GM13976 (cell line): Measurements from ENCODE around the gene FKBP3.

Experiments
- DNase-seq: peaks from one replicate; pipeline ENCODE4 v3.0.0; 2012; ENCODE audit warnings: low spot score
- in situ Hi-C: fragments of 300-500 bp; cut with MboI; formaldehyde crosslinking; loops from one replicate; pipeline ENCODE4 v1.12.0; 2022; ENCODE audit warnings: low sequenced_read_pairs, mixed read lengths, inconsistent platforms; ENCODE audit not compliant: unreplicated experiment
- TF ChIP-seq, protein P1 (sequence below): IDR thresholded peaks from 2 replicates; pipeline ENCODE4 v1.5.1; 2012; ENCODE audit warnings: borderline replicate concordance, mild to moderate bottlenecking; ENCODE audit not compliant: insufficient read depth; ENCODE audit errors: extremely low read depth, missing control alignments, control extremely low read depth

FKBP3 gene

DNA sequence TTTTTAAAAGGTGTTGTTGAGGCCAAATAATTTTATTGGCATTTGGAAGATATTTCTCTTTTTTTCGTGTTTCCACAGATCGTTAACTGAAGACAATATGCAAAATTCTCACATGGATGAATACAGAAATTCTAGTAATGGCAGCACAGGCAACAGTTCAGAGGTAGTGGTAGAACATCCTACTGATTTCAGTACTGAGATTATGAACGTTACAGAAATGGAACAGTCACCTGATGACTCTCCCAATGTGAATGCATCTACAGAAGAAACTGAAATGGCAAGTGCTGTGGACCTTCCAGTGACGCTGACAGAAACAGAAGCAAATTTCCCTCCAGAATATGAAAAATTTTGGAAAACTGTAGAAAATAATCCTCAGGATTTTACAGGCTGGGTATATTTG, 39.1 kb downstream of the FKBP3 start:
- TF ChIP-seq, protein P1, sequence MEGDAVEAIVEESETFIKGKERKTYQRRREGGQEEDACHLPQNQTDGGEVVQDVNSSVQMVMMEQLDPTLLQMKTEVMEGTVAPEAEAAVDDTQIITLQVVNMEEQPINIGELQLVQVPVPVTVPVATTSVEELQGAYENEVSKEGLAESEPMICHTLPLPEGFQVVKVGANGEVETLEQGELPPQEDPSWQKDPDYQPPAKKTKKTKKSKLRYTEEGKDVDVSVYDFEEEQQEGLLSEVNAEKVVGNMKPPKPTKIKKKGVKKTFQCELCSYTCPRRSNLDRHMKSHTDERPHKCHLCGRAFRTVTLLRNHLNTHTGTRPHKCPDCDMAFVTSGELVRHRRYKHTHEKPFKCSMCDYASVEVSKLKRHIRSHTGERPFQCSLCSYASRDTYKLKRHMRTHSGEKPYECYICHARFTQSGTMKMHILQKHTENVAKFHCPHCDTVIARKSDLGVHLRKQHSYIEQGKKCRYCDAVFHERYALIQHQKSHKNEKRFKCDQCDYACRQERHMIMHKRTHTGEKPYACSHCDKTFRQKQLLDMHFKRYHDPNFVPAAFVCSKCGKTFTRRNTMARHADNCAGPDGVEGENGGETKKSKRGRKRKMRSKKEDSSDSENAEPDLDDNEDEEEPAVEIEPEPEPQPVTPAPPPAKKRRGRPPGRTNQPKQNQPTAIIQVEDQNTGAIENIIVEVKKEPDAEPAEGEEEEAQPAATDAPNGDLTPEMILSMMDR = no peak
- in situ Hi-C loops = no loop called here
- no peak for DNase-seq

DNA sequence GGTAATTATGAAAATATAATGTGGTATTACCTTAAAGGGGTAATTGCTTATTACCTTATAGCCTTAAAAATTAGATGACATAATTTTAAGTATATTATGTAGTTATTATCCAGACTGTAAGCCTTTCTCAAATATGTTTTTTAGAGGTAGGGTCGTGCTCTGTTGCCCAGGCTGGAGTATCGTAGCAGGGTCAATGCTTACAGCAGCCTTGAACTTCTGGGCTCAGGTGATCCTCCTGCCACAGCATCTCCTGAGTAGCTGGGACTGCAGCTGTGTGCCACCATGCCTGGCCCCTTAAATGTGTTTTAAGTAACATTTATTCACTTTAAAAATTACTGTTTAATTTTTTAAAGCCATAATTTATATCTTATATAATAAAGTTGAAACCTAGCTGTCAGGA, 40.0 kb downstream of the FKBP3 start:
- in situ Hi-C loops = no loop called here

DNA sequence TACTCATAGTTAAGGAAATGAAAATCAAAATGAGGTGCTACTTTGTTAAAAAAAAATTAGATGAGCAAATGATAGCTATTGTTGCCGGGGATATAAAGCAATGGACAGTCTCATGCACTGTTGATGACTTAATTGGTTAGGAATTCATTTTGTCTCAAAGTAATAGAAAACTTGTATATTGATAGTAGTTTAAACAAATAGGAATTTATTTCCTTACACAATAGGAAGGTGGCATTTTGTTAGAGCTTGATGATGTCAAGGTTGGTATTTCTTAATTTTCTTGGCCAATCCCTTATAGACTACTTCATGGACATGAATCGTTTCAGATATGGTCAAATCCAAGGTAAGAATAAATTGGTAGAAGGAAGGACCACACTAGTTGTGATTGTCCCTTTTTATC, 42.6 kb downstream of the FKBP3 start:
- no peak for DNase-seq
- in situ Hi-C loops = no loop called here
- TF ChIP-seq, protein P1 = no peak

More for the DNA sequence above, 40.0 kb downstream of the FKBP3 start:
- TF ChIP-seq, protein P1 = no peak
- no peak for DNase-seq

DNA sequence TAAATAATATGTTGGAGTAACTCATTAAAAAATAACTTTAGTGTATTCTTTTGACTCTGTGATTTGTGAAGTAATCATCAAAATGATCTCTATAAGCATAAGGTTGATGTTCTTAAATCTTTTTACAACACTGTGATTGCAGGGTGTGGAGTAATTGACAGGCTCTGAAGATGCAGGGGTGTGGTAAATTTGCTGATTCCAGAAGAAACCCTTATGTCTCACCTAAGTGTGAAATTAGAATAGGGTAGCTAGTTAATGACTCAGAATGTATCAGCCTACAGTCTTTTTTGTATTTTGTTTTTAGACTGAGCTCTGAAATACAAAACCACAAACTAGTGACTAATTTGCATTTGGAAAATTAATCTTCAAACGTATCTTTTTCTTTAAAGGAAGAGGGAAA, 44.5 kb downstream of the FKBP3 start:
- DNase-seq = peak; percentile 40
- in situ Hi-C loops = no loop called here
- TF ChIP-seq, protein P1 = no peak

DNA sequence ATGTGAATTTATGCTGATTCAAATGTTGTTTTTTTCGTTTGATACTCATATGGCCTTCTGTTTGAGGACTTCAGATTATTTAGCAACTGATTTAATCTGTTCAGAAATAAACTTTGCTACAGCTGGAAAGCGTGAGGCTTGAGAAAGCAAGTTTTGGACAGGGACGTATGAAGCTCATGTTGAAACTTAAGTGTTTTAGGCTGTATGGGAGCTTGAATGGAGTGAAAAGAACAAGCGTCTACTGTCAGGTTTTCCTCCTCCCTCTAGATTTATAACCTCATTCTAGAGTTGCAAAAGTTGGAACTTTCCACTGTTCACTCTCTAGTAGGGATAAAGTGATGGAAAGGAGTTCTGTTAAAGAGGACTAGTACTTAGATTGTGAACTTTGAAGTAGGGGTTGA, 49.3 kb downstream of the FKBP3 start:
- TF ChIP-seq, protein P1 = no peak
- in situ Hi-C loops = no loop called here
- DNase-seq = no peak

DNA sequence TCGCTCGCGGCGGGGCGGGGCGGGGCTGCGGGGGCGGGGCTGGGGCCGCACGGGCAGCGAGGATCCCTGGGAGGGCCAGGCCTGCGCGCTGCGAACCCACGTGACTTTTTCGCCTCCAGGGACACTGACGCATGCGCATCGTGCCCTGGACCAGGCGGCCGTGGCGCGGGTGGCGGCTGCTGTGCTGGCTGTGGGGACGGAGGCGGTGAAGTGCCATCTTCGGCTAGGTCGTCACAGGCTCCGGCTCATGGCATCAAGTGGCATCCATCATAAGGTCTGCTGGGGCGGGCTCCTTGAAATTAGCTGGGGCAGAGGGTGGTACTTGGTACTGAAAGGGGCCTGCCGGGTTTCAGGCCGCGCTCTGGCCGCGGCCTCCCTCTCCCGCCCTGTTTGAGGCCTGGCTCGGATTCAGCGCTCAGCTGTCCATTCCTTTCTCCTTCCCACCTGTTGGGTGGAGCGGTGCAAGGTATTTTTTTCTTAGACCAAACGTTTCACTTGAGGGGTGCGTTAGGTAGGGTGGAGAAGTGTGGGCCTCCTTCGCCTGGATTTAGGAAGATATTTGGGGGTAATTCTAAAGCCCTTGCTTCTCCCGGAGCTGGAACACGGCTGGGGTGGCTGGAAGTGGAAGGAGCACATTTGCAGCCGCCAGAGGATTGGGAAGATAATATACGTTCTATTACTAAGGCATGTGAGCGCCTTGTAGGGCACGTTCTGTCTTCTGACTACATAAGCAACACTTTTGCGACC, 50.1 kb downstream of the FKBP3 start, which contains the start of gene PRPF39:
PRPF39 (plus strand) TSS at position 141 of the 747 bp plus-strand sequence. CDS start 11,124 bp downstream, outside the sequence.
- TF ChIP-seq, protein P1 = no peak
- in situ Hi-C loops = no loop called here
- peak; percentile 98 for DNase-seq
